Measurements from ENCODE around the gene ZNF219. TPM values are rescaled to one million over a fixed set of nuclear protein-coding genes. Genes with fewer than 3 reads are reported as not detected.

ZNF219 gene
- total and polyA plus RNA-seq, 2 of the 13 experiments (the other 11 are each of a cell fraction or from before 2014, with no cell fraction given) = 34.5 to 36.6 TPM

DNA sequence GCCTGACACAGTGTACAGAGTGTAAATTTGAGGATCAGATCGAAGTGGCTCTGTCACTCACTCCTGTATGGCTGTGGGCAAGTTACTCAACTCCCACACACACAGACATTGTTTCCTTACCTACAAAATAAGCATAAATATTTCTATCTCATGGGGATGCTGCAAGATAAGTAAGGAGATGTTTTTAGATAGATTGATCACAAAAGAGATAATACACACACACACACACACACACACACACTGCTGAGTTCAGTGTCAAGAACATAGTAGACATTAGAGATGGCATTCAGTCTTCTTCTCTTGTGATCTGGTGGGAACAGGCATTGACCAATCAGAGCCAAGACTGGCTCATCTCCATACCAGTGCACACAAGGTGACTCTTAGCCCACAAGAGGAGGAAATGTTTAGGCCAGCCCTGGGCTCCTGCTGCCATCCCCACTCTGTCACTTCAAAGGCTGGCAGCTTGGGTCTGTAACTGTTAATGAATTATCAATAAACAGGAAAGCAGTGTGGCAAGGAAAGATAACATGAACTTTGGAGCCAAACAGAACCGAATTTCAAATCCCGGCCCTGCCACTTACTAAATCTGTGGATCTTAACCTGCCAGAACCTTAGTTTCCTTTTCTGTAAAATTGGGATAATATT lies 44.2 kb downstream of the ZNF219 start (continued):
- TF ChIP-seq LCORL (IDR thresholded peaks at IDR 0.05) (peak; percentile 81), LCORL (CRISPR knock-in tag; IDR thresholded peaks at IDR 0.05) (peak; percentile 96), RBM22 (optimal IDR thresholded peaks at IDR 0.05; ENCODE audit: low read length) (no peak), SP1 (IDR thresholded peaks at IDR 0.05) (no peak), SP1 (CRISPR knock-in tag; IDR thresholded peaks at IDR 0.05) (peak; percentile 48; the same call in 1 of the 2 replicates), PHB2 (IDR thresholded peaks at IDR 0.05; ENCODE audit: partially characterized antibody) (no peak), ZNF253 (CRISPR knock-in tag; IDR thresholded peaks at IDR 0.05; ENCODE audit: borderline replicate concordance) (no peak), ZFP1 (CRISPR knock-in tag; IDR thresholded peaks at IDR 0.05) (peak; percentile 96), ZNF878 (CRISPR knock-in tag; IDR thresholded peaks at IDR 0.05) (peak; percentile 74), CREM (IDR thresholded peaks at IDR 0.05) (peak; percentile 92), CREM (CRISPR knock-in tag; IDR thresholded peaks at IDR 0.05) (no peak), ZNF781 (CRISPR knock-in tag; IDR thresholded peaks at IDR 0.05; ENCODE audit: borderline replicate concordance, not compliant biosample characterization) (peak; percentile 86), ZNF350 (CRISPR knock-in tag; IDR thresholded peaks at IDR 0.05; ENCODE audit: borderline replicate concordance, low read depth) (peak; percentile 86), ZNF563 (CRISPR knock-in tag; IDR thresholded peaks at IDR 0.05) (0 out of 2 replicates have a peak, but pooled peaks have one; percentile 53), SETDB1 (CRISPR knock-in tag; IDR thresholded peaks at IDR 0.05; ENCODE audit: borderline replicate concordance) (no peak), RARA (CRISPR knock-in tag; IDR thresholded peaks at IDR 0.05) (peak; percentile 91), DR1 (CRISPR knock-in tag; IDR thresholded peaks at IDR 0.05) (no peak), CAMTA2 (CRISPR knock-in tag; IDR thresholded peaks at IDR 0.05; ENCODE audit: borderline replicate concordance) (no peak), ZNF383 (CRISPR knock-in tag; IDR thresholded peaks at IDR 0.05; ENCODE audit: borderline replicate concordance) (no peak), ZBTB10 (CRISPR knock-in tag; IDR thresholded peaks at IDR 0.05; ENCODE audit: borderline replicate concordance) (no peak; the same call in 1 of the 2 replicates), SALL2 (CRISPR knock-in tag; IDR thresholded peaks at IDR 0.05) (0 out of 2 replicates have a peak, but pooled peaks have one; percentile 30), ATM (IDR thresholded peaks at IDR 0.05; ENCODE audit: borderline replicate concordance) (no peak), ZNF652 (CRISPR knock-in tag; IDR thresholded peaks at IDR 0.05; ENCODE audit: borderline replicate concordance, low read depth) (peak; percentile 81; the same call in 1 of the 2 replicates), MTF2 (CRISPR knock-in tag; IDR thresholded peaks at IDR 0.05; ENCODE audit: borderline replicate concordance) (no peak), ZZZ3 (CRISPR knock-in tag; IDR thresholded peaks at IDR 0.05; ENCODE audit: borderline replicate concordance) (no peak), ZNF674 (CRISPR knock-in tag; IDR thresholded peaks at IDR 0.05; ENCODE audit: low read depth) (no peak), CBX1 (IDR thresholded peaks at IDR 0.05; ENCODE audit: low read depth) (no peak)
- TF ChIP-seq, protein P1, sequence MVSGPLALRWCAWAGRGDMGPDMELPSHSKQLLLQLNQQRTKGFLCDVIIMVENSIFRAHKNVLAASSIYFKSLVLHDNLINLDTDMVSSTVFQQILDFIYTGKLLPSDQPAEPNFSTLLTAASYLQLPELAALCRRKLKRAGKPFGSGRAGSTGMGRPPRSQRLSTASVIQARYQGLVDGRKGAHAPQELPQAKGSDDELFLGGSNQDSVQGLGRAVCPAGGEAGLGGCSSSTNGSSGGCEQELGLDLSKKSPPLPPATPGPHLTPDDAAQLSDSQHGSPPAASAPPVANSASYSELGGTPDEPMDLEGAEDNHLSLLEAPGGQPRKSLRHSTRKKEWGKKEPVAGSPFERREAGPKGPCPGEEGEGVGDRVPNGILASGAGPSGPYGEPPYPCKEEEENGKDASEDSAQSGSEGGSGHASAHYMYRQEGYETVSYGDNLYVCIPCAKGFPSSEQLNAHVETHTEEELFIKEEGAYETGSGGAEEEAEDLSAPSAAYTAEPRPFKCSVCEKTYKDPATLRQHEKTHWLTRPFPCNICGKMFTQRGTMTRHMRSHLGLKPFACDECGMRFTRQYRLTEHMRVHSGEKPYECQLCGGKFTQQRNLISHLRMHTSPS (CRISPR knock-in tag; IDR thresholded peaks at IDR 0.05; ENCODE audit: low read depth) = peak; percentile 95

Data from HepG2 (cell line).